Mesendoderm (in vitro differentiated cells): ENCODE data around the gene PROSER2.

Experiments used
- DNase-seq: peaks from one replicate; pipeline ENCODE4 v3.0.0; 2013
- H2AK5ac ChIP-seq: 2 replicates; pipeline ENCODE4 v1.6.1; 2013; ENCODE audit warnings: low read length, inconsistent platforms
- H2BK120ac ChIP-seq: 2 replicates; pipeline ENCODE4 v1.6.1; 2013; ENCODE audit warnings: low read depth, mild to moderate bottlenecking, low read length, moderate library complexity, mixed read lengths
- H2BK15ac ChIP-seq: replicated peaks from 2 replicates; pipeline ENCODE4 v1.6.1; 2013; ENCODE audit warnings: low read depth, mild to moderate bottlenecking, moderate library complexity
- H2BK5ac ChIP-seq: 2 replicates; pipeline ENCODE4 v1.6.1; 2013; ENCODE audit warnings: low read length, inconsistent platforms
- H3K18ac ChIP-seq: 2 replicates; pipeline ENCODE4 v1.6.1; 2013; ENCODE audit warnings: mild to moderate bottlenecking, low read length, mixed read lengths
- H3K23ac ChIP-seq: one replicate; pipeline ENCODE4 v1.6.1; 2013; ENCODE audit warnings: low read length
- H3K27ac ChIP-seq: 2 replicates; pipeline ENCODE4 v1.5.1; 2013; ENCODE audit warnings: low read depth, mild to moderate bottlenecking, inconsistent platforms, low read length, moderate library complexity
- H3K27me3 ChIP-seq: 2 replicates; pipeline ENCODE4 v1.6.1; 2013; ENCODE audit warnings: low read length, control low read depth, mild to moderate bottlenecking, inconsistent platforms; ENCODE audit not compliant: insufficient read depth, poor library complexity
- H3K36me3 ChIP-seq: 2 replicates; pipeline ENCODE4 v1.6.1; 2013; ENCODE audit warnings: low read length, inconsistent platforms; ENCODE audit not compliant: control insufficient read depth, insufficient read depth
- H3K4ac ChIP-seq: one replicate; pipeline ENCODE4 v1.6.1; 2013; ENCODE audit warnings: low read depth, mild to moderate bottlenecking, low read length, moderate library complexity
- H3K4me1 ChIP-seq: 2 replicates; pipeline ENCODE4 v1.6.1; 2013; ENCODE audit warnings: low read depth, low read length, inconsistent platforms; ENCODE audit not compliant: control insufficient read depth
- H3K4me2 ChIP-seq: 2 replicates; pipeline ENCODE4 v1.6.1; 2013; ENCODE audit warnings: low read length
- H3K4me3 ChIP-seq: 2 replicates; pipeline ENCODE4 v1.5.1; 2013; ENCODE audit warnings: mild to moderate bottlenecking, low read length
- H3K56ac ChIP-seq: one replicate; pipeline ENCODE4 v1.6.1; 2013; ENCODE audit warnings: low read length
- H3K79me1 ChIP-seq: 2 replicates; pipeline ENCODE4 v1.6.1; 2013; ENCODE audit warnings: low read length, inconsistent platforms
- H3K79me2 ChIP-seq: 2 replicates; pipeline ENCODE4 v1.6.1; 2013; ENCODE audit warnings: mild to moderate bottlenecking, low read length; ENCODE audit not compliant: control insufficient read depth, insufficient read depth
- H3K9ac ChIP-seq: 2 replicates; pipeline ENCODE4 v1.6.1; 2013; ENCODE audit warnings: low read length, inconsistent platforms
- H4K5ac ChIP-seq: one replicate; pipeline ENCODE4 v1.6.1; 2013; ENCODE audit warnings: low read length
- H4K8ac ChIP-seq: one replicate; pipeline ENCODE4 v1.6.1; 2013; ENCODE audit warnings: low read depth, mild to moderate bottlenecking, control low read depth, low read length, moderate library complexity
- WGBS: extraction: QIAGEN DNeasy Blood & Tissue Kit; methylation state at CpG from one replicate; pipeline ENCODE4 v1.1.7; 2013; ENCODE audit warnings: low lambda C conversion rate, missing lambda C conversion rate; ENCODE audit not compliant: insufficient coverage; ENCODE audit errors: extremely low coverage; 5-methylcytosine and 5-hydroxymethylcytosine counted together

Gene PROSER2

GRCh38 chr10:11793762-11794479 lies 29.2 kb upstream of the PROSER2 start:
- WGBS = no CpG with 5 or more reads among the region's 12 CpGs
- Histone ChIP-seq H3K9ac (no peak overlapping the region), H2BK15ac (no peak overlapping the region), H3K4ac (no peak overlapping the region), H4K8ac (no peak overlapping the region), H4K5ac (no peak overlapping the region), H2BK120ac (no peak overlapping the region), H3K56ac (peak overlapping the region; percentile 25), H3K36me3 (no peaks in the 10 kb centered on the region), H3K4me1 (peaks cover 2% of the 10 kb centered on the region), H2AK5ac (no peak overlapping the region), H3K79me1 (no peaks in the 10 kb centered on the region), H3K4me3 (no peak overlapping the region), H3K27me3 (no peaks in the 10 kb centered on the region), H3K79me2 (no peaks in the 10 kb centered on the region), H3K18ac (peak overlapping the region; percentile 17), H3K23ac (no peak overlapping the region), H3K27ac (peak overlapping the region; percentile 85), H2BK5ac (peak overlapping the region; percentile 52), H3K4me2 (no peak overlapping the region)
- peak; percentile 95 for DNase-seq

GRCh38 chr10:11794566-11794965 lies 28.6 kb upstream of the PROSER2 start:
- peaks cover 2% of the 10 kb centered on the region for H3K4me1 ChIP-seq
- no peak overlapping the region for H3K9ac ChIP-seq
- H3K56ac ChIP-seq = peak overlapping the region; percentile 68
- no peak overlapping the region for H2BK15ac ChIP-seq
- H3K4me3 ChIP-seq = no peak overlapping the region
- peak overlapping the region; percentile 51 for H2BK5ac ChIP-seq
- H3K36me3 ChIP-seq = no peaks in the 10 kb centered on the region
- no peak overlapping the region for H2BK120ac ChIP-seq
- peak overlapping the region; percentile 22 for H3K18ac ChIP-seq
- H3K79me1 ChIP-seq = no peaks in the 10 kb centered on the region
- no peak overlapping the region for H3K23ac ChIP-seq
- WGBS = no CpG with 5 or more reads among the region's 5 CpGs
- H3K27me3 ChIP-seq = no peaks in the 10 kb centered on the region
- no peak overlapping the region for H4K5ac ChIP-seq
- H3K4ac ChIP-seq = no peak overlapping the region
- no peak overlapping the region for H4K8ac ChIP-seq
- H3K79me2 ChIP-seq = no peaks in the 10 kb centered on the region
- H3K27ac ChIP-seq = peak overlapping the region; percentile 28
- peak; percentile 49 for DNase-seq
- H3K4me2 ChIP-seq = no peak overlapping the region
- no peak overlapping the region for H2AK5ac ChIP-seq

- Histone ChIP-seq H2BK120ac (no peak overlapping the region), H3K79me1 (no peaks in the 10 kb centered on the region), H3K27me3 (no peaks in the 10 kb centered on the region), H2BK15ac (no peak overlapping the region), H3K4me1 (peaks cover 2% of the 10 kb centered on the region), H3K79me2 (no peaks in the 10 kb centered on the region), H3K9ac (no peak overlapping the region), H3K36me3 (no peaks in the 10 kb centered on the region), H3K4me3 (no peak overlapping the region), H4K5ac (no peak overlapping the region), H4K8ac (no peak overlapping the region), H3K18ac (no peak overlapping the region), H3K56ac (peak overlapping the region; percentile 68), H2AK5ac (peak overlapping the region; percentile 97), H3K4me2 (no peak overlapping the region), H3K4ac (no peak overlapping the region), H2BK5ac (peak overlapping the region; percentile 63), H3K27ac (peak overlapping the region; percentile 28), H3K23ac (no peak overlapping the region)
- DNase-seq = no peak
- 100% methylated on average over 2 of the region's 25 CpGs for WGBS
These were observed 27.8 kb upstream of the PROSER2 start for GRCh38 chr10:11795101-11795920.

GRCh38 chr10:11796474-11796873 lies 26.7 kb upstream of the PROSER2 start:
- no peak overlapping the region for H2BK15ac ChIP-seq
- H3K23ac ChIP-seq = no peak overlapping the region
- no peak overlapping the region for H3K4me3 ChIP-seq
- no peak overlapping the region for H4K5ac ChIP-seq
- H3K27ac ChIP-seq = no peak overlapping the region
- H3K27me3 ChIP-seq = no peaks in the 10 kb centered on the region
- H2BK120ac ChIP-seq = no peak overlapping the region
- no peaks in the 10 kb centered on the region for H3K79me1 ChIP-seq
- no CpG with 5 or more reads among the region's 2 CpGs for WGBS
- H4K8ac ChIP-seq = no peak overlapping the region
- H2BK5ac ChIP-seq = no peak overlapping the region
- peak overlapping the region; percentile 18 for H3K18ac ChIP-seq
- no peak overlapping the region for H2AK5ac ChIP-seq
- H3K4me2 ChIP-seq = no peak overlapping the region
- no peaks in the 10 kb centered on the region for H3K36me3 ChIP-seq
- no peak overlapping the region for H3K4ac ChIP-seq
- no peak overlapping the region for H3K9ac ChIP-seq
- no peak for DNase-seq
- peak overlapping the region; percentile 29 for H3K56ac ChIP-seq
- H3K4me1 ChIP-seq = peaks cover 2% of the 10 kb centered on the region
- no peaks in the 10 kb centered on the region for H3K79me2 ChIP-seq

DNA sequence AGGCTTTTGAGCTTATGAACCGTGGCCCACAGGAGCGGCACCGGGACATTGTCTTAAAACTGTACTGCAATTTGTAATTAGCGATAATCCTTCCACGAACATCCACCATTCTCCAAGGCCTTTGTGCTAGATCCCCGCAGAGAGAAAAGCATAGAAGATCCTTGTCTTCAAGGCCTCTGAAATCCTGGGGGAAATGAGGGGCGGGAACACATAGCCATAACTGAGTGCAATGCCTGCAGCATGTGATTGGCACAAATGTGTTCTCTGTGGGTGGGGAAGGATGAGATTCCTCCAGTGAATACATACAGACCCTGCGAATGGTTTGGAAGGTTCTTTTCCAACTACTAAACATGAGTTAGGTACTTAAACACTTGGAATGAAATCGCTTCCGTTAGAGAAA lies 25.9 kb upstream of the PROSER2 start:
- peak overlapping the region; percentile 69 for H2BK120ac ChIP-seq
- no peaks in the 10 kb centered on the region for H3K79me1 ChIP-seq

More for the DNA sequence above, 25.9 kb upstream of the PROSER2 start:
- H2AK5ac ChIP-seq = no peak overlapping the region
- H3K79me2 ChIP-seq = no peaks in the 10 kb centered on the region
- no peak overlapping the region for H2BK15ac ChIP-seq
- no peaks in the 10 kb centered on the region for H3K36me3 ChIP-seq
- no CpG with 5 or more reads among the region's 10 CpGs for WGBS
- H4K8ac ChIP-seq = no peak overlapping the region
- no peak overlapping the region for H3K4me2 ChIP-seq
- peak overlapping the region; percentile 7 for H3K4ac ChIP-seq
- no peak overlapping the region for H3K56ac ChIP-seq
- no peak overlapping the region for H2BK5ac ChIP-seq
- no peak overlapping the region for H3K4me3 ChIP-seq
- H3K23ac ChIP-seq = no peak overlapping the region
- no peak overlapping the region for H3K9ac ChIP-seq
- H3K27me3 ChIP-seq = no peaks in the 10 kb centered on the region
- H3K27ac ChIP-seq = no peak overlapping the region
- peaks cover 2% of the 10 kb centered on the region for H3K4me1 ChIP-seq
- peak overlapping the region; percentile 2 for H3K18ac ChIP-seq
- no peak for DNase-seq
- H4K5ac ChIP-seq = no peak overlapping the region
